ENCODE results near the gene TMEM266. TPM values are rescaled to one million over a fixed set of nuclear protein-coding genes. Genes with fewer than 3 reads are reported as not detected.
A peak's percentile ranks its signal among the peaks of the same experiment; 100 is the strongest.

Gene TMEM266
- total RNA-seq, 2 donors from 2014 or later: 0.15 TPM; not detected in 1

GRCh38 chr15:76127880-76128279 is 68.1 kb downstream of the TMEM266 start:
- Mint-ChIP-seq H3K27me3 (peaks cover 26% of the 10 kb centered on the region), H3K4me3 (no peak overlapping the region), H3K36me3 (ENCODE audit: low read depth) (no peaks in the 10 kb centered on the region), H3K4me1 (no peaks in the 10 kb centered on the region), H3K27ac (no peak overlapping the region), H3K9me3 (no peaks in the 10 kb centered on the region)
- no peak for ATAC-seq (replicated peaks)

- H3K36me3 Mint-ChIP-seq (ENCODE audit: low read depth): no peaks in the 10 kb centered on the region
- peaks cover 31% of the 10 kb centered on the region for H3K27me3 Mint-ChIP-seq
- peak; percentile 19 for ATAC-seq (replicated peaks)
- H3K9me3 Mint-ChIP-seq: no peaks in the 10 kb centered on the region
- no peak overlapping the region for H3K27ac Mint-ChIP-seq
- H3K4me3 Mint-ChIP-seq: no peak overlapping the region
- no peaks in the 10 kb centered on the region for H3K4me1 Mint-ChIP-seq
Observed at GRCh38 chr15:76134537-76134936, 74.8 kb downstream of the TMEM266 start.

- Mint-ChIP-seq H3K27me3 (peaks cover 25% of the 10 kb centered on the region), H3K36me3 (ENCODE audit: low read depth) (no peaks in the 10 kb centered on the region), H3K9me3 (no peaks in the 10 kb centered on the region), H3K4me3 (no peak overlapping the region), H3K27ac (no peak overlapping the region), H3K4me1 (no peaks in the 10 kb centered on the region)
- peak; percentile 65 for ATAC-seq (replicated peaks)
Observed at GRCh38 chr15:76135516-76135915, 75.7 kb downstream of the TMEM266 start.

- peaks cover 30% of the 10 kb centered on the region for H3K27me3 Mint-ChIP-seq
- ATAC-seq (replicated peaks): no peak
- H3K27ac Mint-ChIP-seq: no peak overlapping the region
- no peaks in the 10 kb centered on the region for H3K4me1 Mint-ChIP-seq
- no peaks in the 10 kb centered on the region for H3K9me3 Mint-ChIP-seq
- H3K36me3 Mint-ChIP-seq (ENCODE audit: low read depth): no peaks in the 10 kb centered on the region
- H3K4me3 Mint-ChIP-seq: no peak overlapping the region
Observed at GRCh38 chr15:76138436-76138835, 78.7 kb downstream of the TMEM266 start.

- no peaks in the 10 kb centered on the region for H3K9me3 Mint-ChIP-seq
- ATAC-seq (replicated peaks): peak; percentile 78
- no peaks in the 10 kb centered on the region for H3K36me3 Mint-ChIP-seq (ENCODE audit: low read depth)
- no peak overlapping the region for H3K4me3 Mint-ChIP-seq
- no peak overlapping the region for H3K27ac Mint-ChIP-seq
- peaks cover 35% of the 10 kb centered on the region for H3K27me3 Mint-ChIP-seq
- no peaks in the 10 kb centered on the region for H3K4me1 Mint-ChIP-seq
Observed at GRCh38 chr15:76139368-76140073, 79.7 kb downstream of the TMEM266 start.

GRCh38 chr15:76140074-76140464 is 80.3 kb downstream of the TMEM266 start:
- ATAC-seq (replicated peaks): no peak
- Mint-ChIP-seq H3K4me1 (no peaks in the 10 kb centered on the region), H3K27me3 (peaks cover 36% of the 10 kb centered on the region), H3K27ac (no peak overlapping the region), H3K9me3 (no peaks in the 10 kb centered on the region), H3K4me3 (no peak overlapping the region), H3K36me3 (ENCODE audit: low read depth) (no peaks in the 10 kb centered on the region)

GRCh38 chr15:76146812-76147211 is 87.0 kb downstream of the TMEM266 start:
- Mint-ChIP-seq H3K9me3 (no peaks in the 10 kb centered on the region), H3K36me3 (ENCODE audit: low read depth) (no peaks in the 10 kb centered on the region), H3K27ac (no peak overlapping the region), H3K27me3 (peaks cover 27% of the 10 kb centered on the region), H3K4me1 (no peaks in the 10 kb centered on the region), H3K4me3 (no peak overlapping the region)
- no peak for ATAC-seq (replicated peaks)

GRCh38 chr15:76147906-76148570 is 88.3 kb downstream of the TMEM266 start:
- Mint-ChIP-seq H3K36me3 (ENCODE audit: low read depth) (no peaks in the 10 kb centered on the region), H3K27ac (no peak overlapping the region), H3K9me3 (no peaks in the 10 kb centered on the region), H3K4me3 (no peak overlapping the region), H3K27me3 (peaks cover 24% of the 10 kb centered on the region), H3K4me1 (no peaks in the 10 kb centered on the region)
- ATAC-seq (replicated peaks): peak; percentile 58

GRCh38 chr15:76149291-76149915 is 89.6 kb downstream of the TMEM266 start:
- Mint-ChIP-seq H3K4me3 (no peak overlapping the region), H3K27me3 (peaks cover 13% of the 10 kb centered on the region), H3K27ac (no peak overlapping the region), H3K9me3 (no peaks in the 10 kb centered on the region), H3K36me3 (ENCODE audit: low read depth) (no peaks in the 10 kb centered on the region), H3K4me1 (no peaks in the 10 kb centered on the region)
- no peak for ATAC-seq (replicated peaks)

- no peaks in the 10 kb centered on the region for H3K4me1 Mint-ChIP-seq
- peak; percentile 2 for ATAC-seq (replicated peaks)
- no peak overlapping the region for H3K27ac Mint-ChIP-seq
- peak overlapping the region; percentile 16 for H3K4me3 Mint-ChIP-seq
- H3K36me3 Mint-ChIP-seq (ENCODE audit: low read depth): no peaks in the 10 kb centered on the region
- H3K9me3 Mint-ChIP-seq: no peaks in the 10 kb centered on the region
- peaks cover 4% of the 10 kb centered on the region for H3K27me3 Mint-ChIP-seq
Observed at GRCh38 chr15:76150513-76150912, 90.7 kb downstream of the TMEM266 start.

- H3K27ac Mint-ChIP-seq: no peak overlapping the region
- no peaks in the 10 kb centered on the region for H3K4me1 Mint-ChIP-seq
- H3K9me3 Mint-ChIP-seq: no peaks in the 10 kb centered on the region
- H3K36me3 Mint-ChIP-seq (ENCODE audit: low read depth): no peaks in the 10 kb centered on the region
- peak; percentile 89 for ATAC-seq (replicated peaks)
- H3K4me3 Mint-ChIP-seq: peak overlapping the region; percentile 16
- peaks cover 4% of the 10 kb centered on the region for H3K27me3 Mint-ChIP-seq
Observed at GRCh38 chr15:76150971-76151598, 91.3 kb downstream of the TMEM266 start.

GRCh38 chr15:76151599-76151974 is 91.8 kb downstream of the TMEM266 start:
- no peaks in the 10 kb centered on the region for H3K36me3 Mint-ChIP-seq (ENCODE audit: low read depth)
- no peaks in the 10 kb centered on the region for H3K4me1 Mint-ChIP-seq
- H3K9me3 Mint-ChIP-seq: no peaks in the 10 kb centered on the region
- peaks cover 4% of the 10 kb centered on the region for H3K27me3 Mint-ChIP-seq
- H3K4me3 Mint-ChIP-seq: no peak overlapping the region
- ATAC-seq (replicated peaks): no peak
- H3K27ac Mint-ChIP-seq: no peak overlapping the region

- H3K9me3 Mint-ChIP-seq: no peaks in the 10 kb centered on the region
- no peaks in the 10 kb centered on the region for H3K4me1 Mint-ChIP-seq
- no peaks in the 10 kb centered on the region for H3K36me3 Mint-ChIP-seq (ENCODE audit: low read depth)
- no peak for ATAC-seq (replicated peaks)
- H3K27me3 Mint-ChIP-seq: no peaks in the 10 kb centered on the region
- no peak overlapping the region for H3K4me3 Mint-ChIP-seq
- H3K27ac Mint-ChIP-seq: no peak overlapping the region
Observed at GRCh38 chr15:76152197-76152596, 92.4 kb downstream of the TMEM266 start.

- ATAC-seq (replicated peaks): no peak
- H3K36me3 Mint-ChIP-seq (ENCODE audit: low read depth): no peaks in the 10 kb centered on the region
- no peak overlapping the region for H3K27ac Mint-ChIP-seq
- no peaks in the 10 kb centered on the region for H3K4me1 Mint-ChIP-seq
- H3K4me3 Mint-ChIP-seq: no peak overlapping the region
- no peaks in the 10 kb centered on the region for H3K27me3 Mint-ChIP-seq
- no peaks in the 10 kb centered on the region for H3K9me3 Mint-ChIP-seq
Observed at GRCh38 chr15:76153241-76154197, 93.7 kb downstream of the TMEM266 start.

Data from activated T-helper 17 cell treated with anti-CD3 and anti-CD28 coated beads, Interleukin-2, amount 50 U/mL, for 72 hours (primary cell).